GM18502 (cell line): ENCODE measurements around the gene HS6ST2.

Experiments
- ATAC-seq: cut with Tn5 transposase; IDR thresholded peaks from one replicate; pipeline ENCODE4 v1.9.1; 2021; ENCODE audit warnings: mild to moderate bottlenecking; ENCODE audit not compliant: unreplicated experiment, poor library complexity

The HS6ST2 gene

GRCh38 chrX:132809581-132809980, 148.8 kb downstream of the HS6ST2 start:
- ATAC-seq: no peak

- ATAC-seq: no peak
These were observed 150.9 kb downstream of the HS6ST2 start for GRCh38 chrX:132807411-132808030.

DNA sequence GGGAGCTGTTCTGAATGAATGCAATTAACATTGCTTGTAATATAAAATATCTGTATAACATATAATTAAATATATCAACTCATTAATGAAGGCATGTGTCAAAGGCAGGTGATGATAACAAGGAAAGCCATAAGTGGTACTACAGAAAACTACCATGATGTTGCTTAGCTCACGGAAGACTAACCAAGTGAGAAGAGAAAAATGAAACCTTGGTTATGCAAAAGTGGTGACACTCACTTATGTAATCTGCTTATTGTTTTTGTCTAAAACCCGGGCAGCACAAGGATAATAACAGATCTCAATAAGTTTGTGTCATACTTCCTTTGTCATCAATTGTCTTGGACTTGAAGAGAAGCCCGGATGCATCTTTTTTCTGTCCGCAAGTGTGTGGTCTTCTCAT, 156.4 kb downstream of the HS6ST2 start:
- ATAC-seq: peak; percentile 58

- no peak for ATAC-seq
These were observed 163.2 kb downstream of the HS6ST2 start for GRCh38 chrX:132795181-132795580.

GRCh38 chrX:132791714-132792113, 166.7 kb downstream of the HS6ST2 start:
- no peak for ATAC-seq

DNA sequence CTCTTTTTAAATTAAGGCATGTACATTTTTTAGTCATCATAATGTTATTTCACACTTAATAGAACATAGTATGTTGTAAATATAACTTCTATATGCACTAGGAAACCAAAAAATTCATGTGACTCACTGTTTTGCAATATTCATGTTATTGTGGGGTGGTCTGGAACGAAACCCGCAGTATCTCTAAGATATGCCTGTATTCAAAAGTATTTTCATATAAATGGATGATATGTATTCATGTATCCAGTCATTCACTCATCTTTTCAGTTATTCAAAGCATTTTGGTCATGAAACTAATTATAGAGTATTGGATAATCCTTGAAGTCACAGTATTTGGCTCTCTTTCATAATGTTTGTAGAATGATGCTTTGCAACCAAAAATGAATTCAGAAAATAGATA, 168.1 kb downstream of the HS6ST2 start:
- ATAC-seq: no peak

DNA sequence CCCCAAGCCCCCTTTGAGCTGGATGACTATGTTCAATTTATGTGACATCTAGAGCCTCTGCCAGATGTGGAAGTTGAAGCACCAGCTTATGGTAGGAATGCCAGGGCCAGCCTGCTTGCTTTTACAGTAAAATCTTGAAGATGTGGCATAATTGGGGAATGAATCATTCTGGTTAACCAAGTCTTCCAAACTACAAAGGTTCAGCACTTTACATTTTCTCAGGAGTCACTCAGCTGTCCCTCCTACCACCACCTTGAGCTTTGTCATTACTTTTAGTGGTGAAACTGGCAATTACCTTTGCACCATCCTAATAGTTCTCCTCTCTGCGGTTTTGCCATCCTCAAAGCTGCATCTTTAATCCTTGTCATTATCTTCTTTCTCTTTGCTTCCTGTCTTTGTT, 172.2 kb downstream of the HS6ST2 start:
- no peak for ATAC-seq

DNA sequence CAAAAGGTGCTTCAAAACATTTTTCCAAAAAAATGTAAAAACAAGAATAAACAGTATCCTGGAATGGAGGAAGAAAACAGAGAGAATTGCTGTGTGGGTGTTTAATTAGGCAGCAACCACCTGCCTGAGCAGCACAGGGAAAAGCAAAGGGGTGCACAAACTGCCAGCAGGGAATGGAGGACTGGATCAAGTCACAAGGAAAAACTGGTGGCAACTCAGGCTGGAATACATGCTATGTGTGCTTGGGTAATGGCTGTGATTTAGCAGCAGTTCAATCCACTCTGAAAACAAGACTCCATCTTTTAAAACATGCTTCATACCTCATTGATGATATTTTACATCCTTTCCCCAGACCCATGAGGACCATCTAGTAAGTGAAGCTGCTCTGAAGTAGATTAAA, 179.5 kb downstream of the HS6ST2 start:
- ATAC-seq: no peak

DNA sequence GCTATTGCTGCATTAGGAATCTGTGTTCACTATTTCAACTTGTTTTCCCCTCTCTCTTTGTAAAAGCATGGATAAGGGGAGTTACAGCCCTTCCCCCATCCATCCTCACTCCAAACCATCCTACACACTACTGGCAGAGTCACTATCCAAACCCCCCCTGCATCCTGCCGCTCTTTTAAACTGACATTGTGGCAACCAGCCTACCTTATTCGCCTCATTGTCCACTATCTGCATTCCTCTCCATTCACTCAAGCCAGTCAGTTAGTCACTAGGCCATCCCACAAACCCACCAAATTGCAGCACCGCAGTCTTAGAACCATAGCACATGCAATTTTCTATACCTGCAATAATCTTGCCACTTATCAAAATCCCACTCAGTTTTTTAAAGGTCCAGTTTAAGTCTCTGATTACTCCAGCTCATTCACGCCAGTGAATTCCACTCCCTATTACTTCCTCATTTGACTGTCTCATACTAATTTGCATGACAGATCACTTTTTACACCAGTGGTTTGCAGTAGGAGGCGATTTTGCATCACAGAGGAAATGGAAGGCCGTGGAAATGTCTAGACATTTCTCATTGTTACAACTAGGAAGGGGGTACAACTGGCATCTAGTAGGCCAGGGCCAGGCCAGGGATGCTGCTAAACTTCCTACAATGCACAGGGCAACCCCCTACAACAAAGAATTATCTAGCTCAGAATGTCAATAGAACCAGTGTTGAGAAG, 181.8 kb downstream of the HS6ST2 start:
- ATAC-seq: no peak

DNA sequence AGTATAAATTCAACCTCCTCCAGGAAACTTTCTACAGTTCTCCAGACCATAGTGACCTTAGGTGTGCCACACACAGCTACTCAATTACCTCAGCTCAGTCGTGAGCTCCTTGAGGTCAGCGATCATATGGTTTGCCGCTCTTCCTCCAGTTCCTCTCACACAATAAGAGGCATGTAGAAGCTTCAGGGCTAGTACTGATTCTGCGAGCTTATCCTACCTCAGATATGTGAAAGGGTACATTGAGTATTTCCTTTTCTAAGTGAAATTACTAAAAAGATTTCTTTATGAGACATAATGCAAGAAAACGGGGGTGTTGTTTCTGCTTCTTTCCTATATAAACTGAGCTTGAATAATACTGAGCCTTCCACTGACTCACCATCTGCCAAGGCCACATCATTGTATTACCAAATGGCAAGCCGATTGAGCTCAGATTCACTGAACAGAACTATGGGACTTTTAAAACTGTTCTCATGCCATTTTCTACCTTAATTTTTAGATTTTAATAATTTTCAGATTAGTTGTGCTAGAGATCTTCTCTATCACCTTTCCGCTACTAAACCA, 183.1 kb downstream of the HS6ST2 start:
- ATAC-seq: no peak

- no peak for ATAC-seq
These were observed 184.3 kb downstream of the HS6ST2 start for GRCh38 chrX:132774010-132774714.

GRCh38 chrX:132769609-132770008, 188.8 kb downstream of the HS6ST2 start:
- ATAC-seq: no peak

DNA sequence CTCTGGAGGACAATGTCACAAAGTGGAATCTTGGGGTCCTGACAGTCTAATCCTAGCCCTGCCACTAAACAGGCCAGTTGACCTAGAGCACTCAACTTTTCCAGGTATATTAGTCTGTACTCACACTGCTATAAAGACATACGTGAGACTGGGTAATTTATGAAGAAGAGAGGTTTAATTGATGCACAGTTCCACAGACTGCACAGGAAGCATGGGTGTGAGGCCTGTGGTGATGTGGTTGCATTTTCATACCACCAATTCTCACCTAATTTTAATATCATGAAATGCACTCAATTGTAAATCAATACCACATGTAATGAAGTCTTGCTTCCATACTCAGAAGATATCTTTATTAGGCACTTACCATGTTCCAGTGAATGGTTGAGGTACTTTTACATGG, 192.0 kb downstream of the HS6ST2 start:
- no peak for ATAC-seq

DNA sequence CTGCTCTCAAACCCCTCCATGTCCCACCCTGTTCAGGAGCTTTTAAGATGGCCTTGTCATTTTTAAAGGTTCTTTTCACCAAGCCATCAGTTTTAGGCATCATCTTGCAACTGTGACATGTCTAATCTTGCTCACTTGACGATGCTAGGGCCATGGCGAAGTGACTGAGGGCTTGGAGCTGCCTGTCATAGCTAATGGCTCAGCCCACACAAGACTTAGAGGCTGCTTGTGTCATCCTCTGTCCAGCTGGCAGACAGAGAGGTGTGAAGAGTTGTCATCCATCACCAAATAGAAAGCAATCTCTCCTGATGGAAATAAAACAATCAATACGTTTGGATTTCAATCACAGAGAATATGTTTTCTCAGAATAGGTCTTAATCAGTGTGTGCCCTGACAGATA, 194.9 kb downstream of the HS6ST2 start:
- no peak for ATAC-seq

GRCh38 chrX:132758759-132759158, 199.7 kb downstream of the HS6ST2 start:
- no peak for ATAC-seq

DNA sequence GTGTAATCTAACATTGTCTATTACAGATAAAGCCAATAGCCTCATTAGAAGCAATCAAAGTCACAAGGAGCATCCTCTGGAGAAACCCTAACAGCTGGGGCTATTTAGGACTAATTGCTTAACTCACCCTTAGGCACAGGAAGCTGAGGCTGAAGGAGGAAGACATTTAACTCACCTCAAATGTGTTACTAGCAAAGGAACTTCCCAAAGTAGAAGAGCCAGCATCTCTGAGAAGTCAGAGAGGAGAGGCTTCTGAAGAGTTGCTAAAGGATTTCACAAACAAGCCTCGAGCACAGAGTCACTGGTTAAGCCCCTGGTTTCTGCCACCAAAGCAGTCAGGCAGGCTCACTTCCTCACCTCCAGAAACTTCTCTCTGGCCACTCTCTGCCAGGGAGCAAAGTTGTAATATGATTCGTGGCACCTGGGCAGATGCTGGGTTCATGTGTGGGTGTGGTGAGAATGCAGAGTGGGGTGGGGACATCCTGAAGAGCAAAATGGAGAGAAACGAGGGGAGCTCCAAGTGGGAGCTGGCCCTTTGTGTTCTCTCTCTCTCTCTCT, 201.3 kb downstream of the HS6ST2 start:
- no peak for ATAC-seq

GRCh38 chrX:132756439-132756838, 202.0 kb downstream of the HS6ST2 start:
- no peak for ATAC-seq

GRCh38 chrX:132751063-132751690, 207.3 kb downstream of the HS6ST2 start:
- no peak for ATAC-seq

GRCh38 chrX:132750331-132751062, 207.9 kb downstream of the HS6ST2 start:
- ATAC-seq: no peak

DNA sequence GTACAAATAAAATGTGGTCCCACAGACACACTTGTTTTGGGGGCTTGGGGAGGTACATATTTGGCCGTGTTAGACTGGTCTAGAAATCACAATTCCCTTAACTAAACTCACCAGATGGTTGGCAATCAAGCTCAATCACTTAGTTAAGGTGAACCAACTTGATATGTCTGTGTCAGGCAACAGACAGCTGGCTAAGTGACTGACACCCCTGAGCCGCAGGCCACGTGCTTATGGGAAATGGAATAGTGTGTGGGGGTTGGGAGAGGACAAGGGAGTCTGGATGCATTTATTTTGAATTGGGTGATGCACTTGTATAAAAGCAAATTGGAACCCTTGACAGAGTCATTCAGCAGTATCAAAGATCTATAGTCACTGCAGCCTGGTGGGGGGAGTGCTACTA, 209.0 kb downstream of the HS6ST2 start:
- ATAC-seq: no peak
